Peyer's patch (tissue), 4 donors: Measurements from ENCODE around the gene PODXL2.

Experiments
- POLR2A ChIP-seq, 2 donors: fragments of 450-650 bp; IDR thresholded peaks; one replicate each; pipeline ENCODE4 v1.5.1; 2017; ENCODE audit warnings: antibody characterized with exemption in 2 of 2, mild to moderate bottlenecking in 2 of 2, moderate library complexity in 2 of 2
- TF ChIP-seq, protein P1 (sequence below), 6 experiments: fragments of 450-650 bp in 4 of 6; fragments of 200-600 bp in 2 of 6; sonication (generic) in 1 of 6; IDR thresholded peaks; one replicate each; pipeline ENCODE4 v1.5.1; 2017 to 2019; ENCODE audit warnings: antibody characterized with exemption in 6 of 6, mild to moderate bottlenecking in 3 of 6, moderate library complexity in 1 of 6

- TF ChIP-seq, protein P1, sequence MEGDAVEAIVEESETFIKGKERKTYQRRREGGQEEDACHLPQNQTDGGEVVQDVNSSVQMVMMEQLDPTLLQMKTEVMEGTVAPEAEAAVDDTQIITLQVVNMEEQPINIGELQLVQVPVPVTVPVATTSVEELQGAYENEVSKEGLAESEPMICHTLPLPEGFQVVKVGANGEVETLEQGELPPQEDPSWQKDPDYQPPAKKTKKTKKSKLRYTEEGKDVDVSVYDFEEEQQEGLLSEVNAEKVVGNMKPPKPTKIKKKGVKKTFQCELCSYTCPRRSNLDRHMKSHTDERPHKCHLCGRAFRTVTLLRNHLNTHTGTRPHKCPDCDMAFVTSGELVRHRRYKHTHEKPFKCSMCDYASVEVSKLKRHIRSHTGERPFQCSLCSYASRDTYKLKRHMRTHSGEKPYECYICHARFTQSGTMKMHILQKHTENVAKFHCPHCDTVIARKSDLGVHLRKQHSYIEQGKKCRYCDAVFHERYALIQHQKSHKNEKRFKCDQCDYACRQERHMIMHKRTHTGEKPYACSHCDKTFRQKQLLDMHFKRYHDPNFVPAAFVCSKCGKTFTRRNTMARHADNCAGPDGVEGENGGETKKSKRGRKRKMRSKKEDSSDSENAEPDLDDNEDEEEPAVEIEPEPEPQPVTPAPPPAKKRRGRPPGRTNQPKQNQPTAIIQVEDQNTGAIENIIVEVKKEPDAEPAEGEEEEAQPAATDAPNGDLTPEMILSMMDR (IDR thresholded peaks at IDR 0.05), result no peak
- no peak for TF ChIP-seq POLR2A (IDR thresholded peaks at IDR 0.05)
Observed at GRCh38 chr3:127670761-127671522, 42.0 kb downstream of the PODXL2 start.
